ENCODE measurements around the gene MAP2K2.
A peak's percentile ranks its signal among the peaks of the same experiment; 100 is the strongest.

Gene MAP2K2

GRCh38 chr19:4058693-4059452 is 65.0 kb downstream of the MAP2K2 start:
- DNase-seq, result no peak

- DNase-seq, result peak; percentile 76
These were observed 65.8 kb downstream of the MAP2K2 start for GRCh38 chr19:4057931-4058692.

GRCh38 chr19:4055209-4055552 is 68.7 kb downstream of the MAP2K2 start:
- no peak for DNase-seq

GRCh38 chr19:4054441-4055208 is 69.3 kb downstream of the MAP2K2 start:
- DNase-seq, result no peak

GRCh38 chr19:4053423-4054324 is 70.2 kb downstream of the MAP2K2 start:
- DNase-seq, result no peak

GRCh38 chr19:4052993-4053422 is 70.9 kb downstream of the MAP2K2 start:
- DNase-seq, result no peak

- DNase-seq, result peak; percentile 69
These were observed 71.6 kb downstream of the MAP2K2 start for GRCh38 chr19:4052114-4052992.

- peak; percentile 71 for DNase-seq
These were observed 72.5 kb downstream of the MAP2K2 start for GRCh38 chr19:4051175-4052101.

GRCh38 chr19:4049432-4049831 is 74.5 kb downstream of the MAP2K2 start:
- no peak for DNase-seq

- DNase-seq, result no peak
These were observed 76.8 kb downstream of the MAP2K2 start for GRCh38 chr19:4046946-4047683.

GRCh38 chr19:4046362-4046691 is 77.6 kb downstream of the MAP2K2 start:
- DNase-seq, result no peak

- no peak for DNase-seq
These were observed 78.1 kb downstream of the MAP2K2 start for GRCh38 chr19:4045597-4046361.

- no peak for DNase-seq
These were observed 78.9 kb downstream of the MAP2K2 start for GRCh38 chr19:4044990-4045465.

- no peak for DNase-seq
These were observed 79.8 kb downstream of the MAP2K2 start for GRCh38 chr19:4043966-4044715.

- no peak for DNase-seq
These were observed 80.5 kb downstream of the MAP2K2 start for GRCh38 chr19:4043401-4043800.

- DNase-seq, result no peak
These were observed 81.2 kb downstream of the MAP2K2 start for GRCh38 chr19:4042731-4043082.

GRCh38 chr19:4042064-4042730 is 81.7 kb downstream of the MAP2K2 start:
- no peak for DNase-seq
